DND-41 (cell line): ENCODE results near the gene WASHC2C.
"Not testable (repeated sequence)": the region's sequence is repeated elsewhere in the genome, so short reads cannot be mapped to it uniquely, and the experiment has no call there.

ENCODE experiments used
- CTCF ChIP-seq: IDR thresholded peaks from 2 replicates; pipeline ENCODE4 v1.5.1; 2012; ENCODE audit warnings: borderline replicate concordance, low read length, moderate library complexity, mild to moderate bottlenecking; ENCODE audit not compliant: poor library complexity, severe bottlenecking; ENCODE audit errors: extremely low read depth
- EZH2 ChIP-seq: IDR thresholded peaks from 3 replicates; pipeline ENCODE4 v1.6.1; 2012; ENCODE audit warnings: borderline replicate concordance, low read depth, mild to moderate bottlenecking, moderate library complexity, low read length, inconsistent platforms; ENCODE audit not compliant: severe bottlenecking

- not testable (repeated sequence) for TF ChIP-seq CTCF, EZH2
These were observed 27.0 kb downstream of the WASHC2C start for GRCh38 chr10:45753979-45754495.
